ENCODE results near the gene RALGDS. TPM values are rescaled to one million over a fixed set of nuclear protein-coding genes. Genes with fewer than 3 reads are reported as not detected.

RALGDS gene
- total and polyA plus RNA-seq, 2 experiments from 2014 or later: 8.6 to 20.3 TPM

- ATAC-seq (no peak), DNase-seq (ENCODE audit: low spot score) (no peak)
- peaks cover 53% of the 10 kb centered on the region for H3K36me3 Mint-ChIP-seq (ENCODE audit: low read depth)
- H3K4me3 Mint-ChIP-seq: no peak overlapping the region
- no peaks in the 10 kb centered on the region for H3K79me2 ChIP-seq (replicated peaks; ENCODE audit: insufficient read depth)
- no peak overlapping the region for H3K27ac Mint-ChIP-seq
- no peak overlapping the region for H3K27ac ChIP-seq (ENCODE audit: low read depth)
- 0 out of 2 replicates have a peak, but pooled peaks cover 8% of the 10 kb centered on the region for H3F3A ChIP-seq (replicated peaks; ENCODE audit: low read depth)
- no peaks in the 10 kb centered on the region for H4K20me1 ChIP-seq (replicated peaks; ENCODE audit: insufficient read depth)
- no peaks in the 10 kb centered on the region for H3K9me2 ChIP-seq (ENCODE audit: insufficient read depth)
- H3K4me3 ChIP-seq: no peak overlapping the region
- no peak overlapping the region for H3K4me2 ChIP-seq
- no peak overlapping the region for H2AFZ ChIP-seq
- H3K36me3 ChIP-seq (ENCODE audit: insufficient read depth): no peaks in the 10 kb centered on the region; the same call in 1 of the 2 replicates
- peaks cover 13% of the 10 kb centered on the region for H3K4me1 ChIP-seq (ENCODE audit: insufficient read depth)
- TF ChIP-seq CREB1 (CRISPR knock-in tag; IDR thresholded peaks at IDR 0.05; ENCODE audit: low read depth): no peak
- no peak for TF ChIP-seq REST (IDR thresholded peaks at IDR 0.05; ENCODE audit: unreplicated experiment)
- TF ChIP-seq EZH2 (IDR thresholded peaks at IDR 0.05; ENCODE audit: low read depth, unreplicated experiment): no peak
- TF ChIP-seq JUNB (IDR thresholded peaks at IDR 0.05; ENCODE audit: unreplicated experiment): no peak
- TF ChIP-seq ZNF331 (CRISPR knock-in tag; IDR thresholded peaks at IDR 0.05; ENCODE audit: low read depth): no peak
- TF ChIP-seq, protein P1, sequence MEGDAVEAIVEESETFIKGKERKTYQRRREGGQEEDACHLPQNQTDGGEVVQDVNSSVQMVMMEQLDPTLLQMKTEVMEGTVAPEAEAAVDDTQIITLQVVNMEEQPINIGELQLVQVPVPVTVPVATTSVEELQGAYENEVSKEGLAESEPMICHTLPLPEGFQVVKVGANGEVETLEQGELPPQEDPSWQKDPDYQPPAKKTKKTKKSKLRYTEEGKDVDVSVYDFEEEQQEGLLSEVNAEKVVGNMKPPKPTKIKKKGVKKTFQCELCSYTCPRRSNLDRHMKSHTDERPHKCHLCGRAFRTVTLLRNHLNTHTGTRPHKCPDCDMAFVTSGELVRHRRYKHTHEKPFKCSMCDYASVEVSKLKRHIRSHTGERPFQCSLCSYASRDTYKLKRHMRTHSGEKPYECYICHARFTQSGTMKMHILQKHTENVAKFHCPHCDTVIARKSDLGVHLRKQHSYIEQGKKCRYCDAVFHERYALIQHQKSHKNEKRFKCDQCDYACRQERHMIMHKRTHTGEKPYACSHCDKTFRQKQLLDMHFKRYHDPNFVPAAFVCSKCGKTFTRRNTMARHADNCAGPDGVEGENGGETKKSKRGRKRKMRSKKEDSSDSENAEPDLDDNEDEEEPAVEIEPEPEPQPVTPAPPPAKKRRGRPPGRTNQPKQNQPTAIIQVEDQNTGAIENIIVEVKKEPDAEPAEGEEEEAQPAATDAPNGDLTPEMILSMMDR (conservative IDR thresholded peaks at IDR 0.05; ENCODE audit: low read depth in 2 of 2): no peak
- TF ChIP-seq ZNF114 (CRISPR knock-in tag; IDR thresholded peaks at IDR 0.05): no peak
- no peak for TF ChIP-seq EZH2phosphoT487 (IDR thresholded peaks at IDR 0.05; ENCODE audit: unreplicated experiment)
- no peak for TF ChIP-seq NANOG (IDR thresholded peaks at IDR 0.05; ENCODE audit: borderline replicate concordance)
- TF ChIP-seq, protein P2, sequence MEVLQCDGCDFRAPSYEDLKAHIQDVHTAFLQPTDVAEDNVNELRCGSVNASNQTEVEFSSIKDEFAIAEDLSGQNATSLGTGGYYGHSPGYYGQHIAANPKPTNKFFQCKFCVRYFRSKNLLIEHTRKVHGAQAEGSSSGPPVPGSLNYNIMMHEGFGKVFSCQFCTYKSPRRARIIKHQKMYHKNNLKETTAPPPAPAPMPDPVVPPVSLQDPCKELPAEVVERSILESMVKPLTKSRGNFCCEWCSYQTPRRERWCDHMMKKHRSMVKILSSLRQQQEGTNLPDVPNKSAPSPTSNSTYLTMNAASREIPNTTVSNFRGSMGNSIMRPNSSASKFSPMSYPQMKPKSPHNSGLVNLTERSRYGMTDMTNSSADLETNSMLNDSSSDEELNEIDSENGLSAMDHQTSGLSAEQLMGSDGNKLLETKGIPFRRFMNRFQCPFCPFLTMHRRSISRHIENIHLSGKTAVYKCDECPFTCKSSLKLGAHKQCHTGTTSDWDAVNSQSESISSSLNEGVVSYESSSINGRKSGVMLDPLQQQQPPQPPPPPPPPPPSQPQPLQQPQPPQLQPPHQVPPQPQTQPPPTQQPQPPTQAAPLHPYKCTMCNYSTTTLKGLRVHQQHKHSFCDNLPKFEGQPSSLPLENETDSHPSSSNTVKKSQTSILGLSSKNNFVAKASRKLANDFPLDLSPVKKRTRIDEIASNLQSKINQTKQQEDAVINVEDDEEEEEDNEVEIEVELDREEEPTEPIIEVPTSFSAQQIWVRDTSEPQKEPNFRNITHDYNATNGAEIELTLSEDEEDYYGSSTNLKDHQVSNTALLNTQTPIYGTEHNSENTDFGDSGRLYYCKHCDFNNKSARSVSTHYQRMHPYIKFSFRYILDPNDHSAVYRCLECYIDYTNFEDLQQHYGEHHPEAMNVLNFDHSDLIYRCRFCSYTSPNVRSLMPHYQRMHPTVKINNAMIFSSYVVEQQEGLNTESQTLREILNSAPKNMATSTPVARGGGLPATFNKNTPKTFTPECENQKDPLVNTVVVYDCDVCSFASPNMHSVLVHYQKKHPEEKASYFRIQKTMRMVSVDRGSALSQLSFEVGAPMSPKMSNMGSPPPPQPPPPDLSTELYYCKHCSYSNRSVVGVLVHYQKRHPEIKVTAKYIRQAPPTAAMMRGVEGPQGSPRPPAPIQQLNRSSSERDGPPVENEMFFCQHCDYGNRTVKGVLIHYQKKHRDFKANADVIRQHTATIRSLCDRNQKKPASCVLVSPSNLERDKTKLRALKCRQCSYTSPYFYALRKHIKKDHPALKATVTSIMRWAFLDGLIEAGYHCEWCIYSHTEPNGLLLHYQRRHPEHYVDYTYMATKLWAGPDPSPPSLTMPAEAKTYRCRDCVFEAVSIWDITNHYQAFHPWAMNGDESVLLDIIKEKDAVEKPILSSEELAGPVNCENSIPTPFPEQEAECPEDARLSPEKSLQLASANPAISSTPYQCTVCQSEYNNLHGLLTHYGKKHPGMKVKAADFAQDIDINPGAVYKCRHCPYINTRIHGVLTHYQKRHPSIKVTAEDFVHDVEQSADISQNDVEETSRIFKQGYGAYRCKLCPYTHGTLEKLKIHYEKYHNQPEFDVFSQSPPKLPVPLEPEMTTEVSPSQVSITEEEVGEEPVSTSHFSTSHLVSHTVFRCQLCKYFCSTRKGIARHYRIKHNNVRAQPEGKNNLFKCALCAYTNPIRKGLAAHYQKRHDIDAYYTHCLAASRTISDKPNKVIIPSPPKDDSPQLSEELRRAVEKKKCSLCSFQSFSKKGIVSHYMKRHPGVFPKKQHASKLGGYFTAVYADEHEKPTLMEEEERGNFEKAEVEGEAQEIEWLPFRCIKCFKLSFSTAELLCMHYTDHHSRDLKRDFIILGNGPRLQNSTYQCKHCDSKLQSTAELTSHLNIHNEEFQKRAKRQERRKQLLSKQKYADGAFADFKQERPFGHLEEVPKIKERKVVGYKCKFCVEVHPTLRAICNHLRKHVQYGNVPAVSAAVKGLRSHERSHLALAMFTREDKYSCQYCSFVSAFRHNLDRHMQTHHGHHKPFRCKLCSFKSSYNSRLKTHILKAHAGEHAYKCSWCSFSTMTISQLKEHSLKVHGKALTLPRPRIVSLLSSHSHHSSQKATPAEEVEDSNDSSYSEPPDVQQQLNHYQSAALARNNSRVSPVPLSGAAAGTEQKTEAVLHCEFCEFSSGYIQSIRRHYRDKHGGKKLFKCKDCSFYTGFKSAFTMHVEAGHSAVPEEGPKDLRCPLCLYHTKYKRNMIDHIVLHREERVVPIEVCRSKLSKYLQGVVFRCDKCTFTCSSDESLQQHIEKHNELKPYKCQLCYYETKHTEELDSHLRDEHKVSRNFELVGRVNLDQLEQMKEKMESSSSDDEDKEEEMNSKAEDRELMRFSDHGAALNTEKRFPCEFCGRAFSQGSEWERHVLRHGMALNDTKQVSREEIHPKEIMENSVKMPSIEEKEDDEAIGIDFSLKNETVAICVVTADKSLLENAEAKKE (CRISPR knock-in tag; IDR thresholded peaks at IDR 0.05): no peak
- no peak for TF ChIP-seq ETS1 (IDR thresholded peaks at IDR 0.05)
- no peak for TF ChIP-seq POLR2AphosphoS5 (IDR thresholded peaks at IDR 0.05; ENCODE audit: low read depth)
- no peak for TF ChIP-seq STAT1 (IDR thresholded peaks at IDR 0.05; ENCODE audit: unreplicated experiment)
- peaks cover 5% of the 10 kb centered on the region for H3K27me3 Mint-ChIP-seq (ENCODE audit: insufficient read depth, low read depth, poor library complexity)
- H3K9me3 Mint-ChIP-seq: no peaks in the 10 kb centered on the region
- peaks cover 22% of the 10 kb centered on the region for H3K4me1 Mint-ChIP-seq
- no peaks in the 10 kb centered on the region for H3K27me3 ChIP-seq (ENCODE audit: insufficient read depth)
These were observed 65.1 kb downstream of the RALGDS start for GRCh38 chr9:133055788-133056420.
